WTC11 (cell line): Measurements from ENCODE around the gene KIFC3.

Source experiments
- CTCF ChIP-seq: fragments of 200-600 bp; IDR thresholded peaks from 2 replicates; pipeline ENCODE4 v1.8.0; 2022; ENCODE audit warnings: antibody characterized with exemption
- NR1H2 ChIP-seq: sonication (generic); formaldehyde crosslinking; IDR thresholded peaks from 2 replicates; pipeline ENCODE4 v1.9.0; 2021; ENCODE audit warnings: mild to moderate bottlenecking, moderate library complexity, missing genetic modification reagents
- SMAD4 ChIP-seq: sonication (generic); formaldehyde crosslinking; IDR thresholded peaks from 2 replicates; pipeline ENCODE4 v1.8.0; 2022; ENCODE audit warnings: mild to moderate bottlenecking, missing genetic modification reagents
- ZNF317 ChIP-seq: sonication (generic); formaldehyde crosslinking; IDR thresholded peaks from 2 replicates; pipeline ENCODE4 v1.8.1; 2023; ENCODE audit warnings: low read depth, mild to moderate bottlenecking, moderate library complexity, missing genetic modification reagents, borderline replicate concordance

DNA sequence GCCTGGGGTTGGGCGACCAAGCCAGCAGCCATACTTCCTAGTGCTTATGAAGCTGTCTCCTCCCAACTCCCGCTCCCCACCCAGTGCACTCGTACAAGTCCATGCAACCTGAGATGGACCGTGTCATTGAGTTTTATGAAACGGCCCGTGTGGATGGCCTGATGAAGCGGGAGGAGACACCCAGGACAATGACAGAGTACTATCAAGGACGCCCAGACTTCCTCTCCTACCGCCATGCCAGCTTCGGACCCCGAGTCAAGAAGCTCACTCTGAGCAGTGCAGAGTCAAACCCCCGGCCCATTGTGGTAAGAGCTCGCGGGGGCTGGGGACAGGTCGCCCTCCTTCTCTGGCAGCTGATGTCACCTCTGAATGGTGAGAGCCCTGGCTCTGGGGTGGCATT is 77.8 kb downstream of the KIFC3 start:
- TF ChIP-seq SMAD4 (CRISPR knock-in tag) (no peak), CTCF (no peak), ZNF317 (CRISPR knock-in tag) (no peak), NR1H2 (CRISPR knock-in tag) (no peak)
